Ramos (cell line): ENCODE results near the gene HECW1.
"Not testable (repeated sequence)": the region's sequence is repeated elsewhere in the genome, so short reads cannot be mapped to it uniquely, and the experiment has no call there.

Source experiments
- in situ Hi-C: fragments of 300-500 bp; cut with MboI; formaldehyde crosslinking; loops from one replicate; pipeline ENCODE4 v1.14.3; 2022; ENCODE audit warnings: low sequenced_read_pairs; ENCODE audit not compliant: unreplicated experiment

HECW1 gene

GRCh38 chr7:43482679-43483252 lies 370.3 kb downstream of the HECW1 start:
- in situ Hi-C loops: no loop called here

- in situ Hi-C loops: no loop called here
Observed at GRCh38 chr7:43484678-43485395, 372.4 kb downstream of the HECW1 start.

- in situ Hi-C loops: no loop called here
Observed at GRCh38 chr7:43485580-43485979, 373.1 kb downstream of the HECW1 start.

- in situ Hi-C loops: not testable (repeated sequence)
Observed at GRCh38 chr7:43486008-43486407, 373.6 kb downstream of the HECW1 start.

GRCh38 chr7:43486634-43487033 lies 374.2 kb downstream of the HECW1 start:
- in situ Hi-C loops: no loop called here

GRCh38 chr7:43487731-43488073 lies 375.3 kb downstream of the HECW1 start:
- in situ Hi-C loops: no loop called here

- in situ Hi-C loops: no loop called here
Observed at GRCh38 chr7:43489257-43489656, 376.8 kb downstream of the HECW1 start.

GRCh38 chr7:43490016-43490415 lies 377.6 kb downstream of the HECW1 start:
- in situ Hi-C loops: no loop called here

- in situ Hi-C loops: no loop called here
Observed at GRCh38 chr7:43491123-43491522, 378.7 kb downstream of the HECW1 start.

- in situ Hi-C loops: no loop called here
Observed at GRCh38 chr7:43491984-43492383, 379.5 kb downstream of the HECW1 start.

GRCh38 chr7:43492896-43493295 lies 380.4 kb downstream of the HECW1 start:
- in situ Hi-C loops: no loop called here

- in situ Hi-C loops: no loop called here
Observed at GRCh38 chr7:43495572-43495971, 383.1 kb downstream of the HECW1 start.

- in situ Hi-C loops: no loop called here
Observed at GRCh38 chr7:43496596-43496995, 384.1 kb downstream of the HECW1 start.

- in situ Hi-C loops: no loop called here
Observed at GRCh38 chr7:43501870-43502269, 389.4 kb downstream of the HECW1 start.

- in situ Hi-C loops: no loop called here
Observed at GRCh38 chr7:43502941-43503340, 390.5 kb downstream of the HECW1 start.

GRCh38 chr7:43505412-43505811 lies 393.0 kb downstream of the HECW1 start:
- in situ Hi-C loops: no loop called here

- in situ Hi-C loops: no loop called here
Observed at GRCh38 chr7:43506460-43506859, 394.0 kb downstream of the HECW1 start.

GRCh38 chr7:43508461-43508860 lies 396.0 kb downstream of the HECW1 start:
- in situ Hi-C loops: no loop called here

- in situ Hi-C loops: no loop called here
Observed at GRCh38 chr7:43509906-43510305, 397.5 kb downstream of the HECW1 start.

- in situ Hi-C loops: no loop called here
Observed at GRCh38 chr7:43511029-43511428, 398.6 kb downstream of the HECW1 start.

GRCh38 chr7:43511769-43512515 lies 399.5 kb downstream of the HECW1 start:
- in situ Hi-C loops: no loop called here

- in situ Hi-C loops: no loop called here
Observed at GRCh38 chr7:43513251-43513650, 400.8 kb downstream of the HECW1 start.
